ENCODE measurements around the gene CD209.
"Not testable (repeated sequence)": the region's sequence is repeated elsewhere in the genome, so short reads cannot be mapped to it uniquely, and the experiment has no call there.

GRCh38 chr19:7746306-7746705 is 1.0 kb downstream of the CD209 start:
- TF ChIP-seq POLR2A (IDR thresholded peaks at IDR 0.05; ENCODE audit: low read length); GATA1 (IDR thresholded peaks at IDR 0.05; ENCODE audit: low read depth, low read length): not testable (repeated sequence)

Data from erythroblast (primary cell).